Measurements from ENCODE around the gene DARS1. TPM values are rescaled to one million over a fixed set of nuclear protein-coding genes. Genes with fewer than 3 reads are reported as not detected.

DARS1 gene
- total and polyA plus RNA-seq, 3 donors from 2014 or later = 32.3 to 45.7 (median 39.5) TPM

DNA sequence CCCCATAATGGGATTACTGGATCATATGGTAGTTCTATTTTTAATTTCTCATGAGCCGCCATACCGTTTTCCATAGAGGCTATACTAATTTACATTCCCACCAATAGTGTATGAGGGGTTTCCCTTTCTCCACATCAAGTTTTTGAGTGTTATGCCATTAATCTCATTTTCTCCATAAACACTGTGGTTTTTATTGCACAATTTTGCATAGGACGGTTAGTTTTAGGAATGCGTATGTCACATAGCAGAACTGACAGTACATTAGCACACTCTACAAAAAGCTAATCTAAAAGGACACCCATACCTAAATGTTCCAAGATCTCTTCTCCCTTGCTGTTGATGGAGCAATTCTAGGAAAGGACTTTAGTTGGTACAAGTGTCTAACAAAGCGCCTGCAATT lies 32.5 kb downstream of the DARS1 start:
- H3K27ac ChIP-seq = no peak overlapping the region
- no peak for DNase-seq
- no peak overlapping the region for H3K4me3 ChIP-seq
- intact Hi-C loops (cut with DNase I; ENCODE audit: low total_unique reads) = no loop called here
- no peaks in the 10 kb centered on the region for H3K27me3 ChIP-seq
- H3K4me1 ChIP-seq = peaks cover 4% of the 10 kb centered on the region
- no peaks in the 10 kb centered on the region for H3K36me3 ChIP-seq (ENCODE audit: low read depth, missing control alignments)
- WGBS, 2 donors = 95 to 96% methylated on average over 5 of the region's 5 CpGs
- H3K9me3 ChIP-seq = no peaks in the 10 kb centered on the region
- no peak for TF ChIP-seq POLR2A (IDR thresholded peaks at IDR 0.05)
- TF ChIP-seq, protein P1, sequence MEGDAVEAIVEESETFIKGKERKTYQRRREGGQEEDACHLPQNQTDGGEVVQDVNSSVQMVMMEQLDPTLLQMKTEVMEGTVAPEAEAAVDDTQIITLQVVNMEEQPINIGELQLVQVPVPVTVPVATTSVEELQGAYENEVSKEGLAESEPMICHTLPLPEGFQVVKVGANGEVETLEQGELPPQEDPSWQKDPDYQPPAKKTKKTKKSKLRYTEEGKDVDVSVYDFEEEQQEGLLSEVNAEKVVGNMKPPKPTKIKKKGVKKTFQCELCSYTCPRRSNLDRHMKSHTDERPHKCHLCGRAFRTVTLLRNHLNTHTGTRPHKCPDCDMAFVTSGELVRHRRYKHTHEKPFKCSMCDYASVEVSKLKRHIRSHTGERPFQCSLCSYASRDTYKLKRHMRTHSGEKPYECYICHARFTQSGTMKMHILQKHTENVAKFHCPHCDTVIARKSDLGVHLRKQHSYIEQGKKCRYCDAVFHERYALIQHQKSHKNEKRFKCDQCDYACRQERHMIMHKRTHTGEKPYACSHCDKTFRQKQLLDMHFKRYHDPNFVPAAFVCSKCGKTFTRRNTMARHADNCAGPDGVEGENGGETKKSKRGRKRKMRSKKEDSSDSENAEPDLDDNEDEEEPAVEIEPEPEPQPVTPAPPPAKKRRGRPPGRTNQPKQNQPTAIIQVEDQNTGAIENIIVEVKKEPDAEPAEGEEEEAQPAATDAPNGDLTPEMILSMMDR (IDR thresholded peaks at IDR 0.05) = no peak

DNA sequence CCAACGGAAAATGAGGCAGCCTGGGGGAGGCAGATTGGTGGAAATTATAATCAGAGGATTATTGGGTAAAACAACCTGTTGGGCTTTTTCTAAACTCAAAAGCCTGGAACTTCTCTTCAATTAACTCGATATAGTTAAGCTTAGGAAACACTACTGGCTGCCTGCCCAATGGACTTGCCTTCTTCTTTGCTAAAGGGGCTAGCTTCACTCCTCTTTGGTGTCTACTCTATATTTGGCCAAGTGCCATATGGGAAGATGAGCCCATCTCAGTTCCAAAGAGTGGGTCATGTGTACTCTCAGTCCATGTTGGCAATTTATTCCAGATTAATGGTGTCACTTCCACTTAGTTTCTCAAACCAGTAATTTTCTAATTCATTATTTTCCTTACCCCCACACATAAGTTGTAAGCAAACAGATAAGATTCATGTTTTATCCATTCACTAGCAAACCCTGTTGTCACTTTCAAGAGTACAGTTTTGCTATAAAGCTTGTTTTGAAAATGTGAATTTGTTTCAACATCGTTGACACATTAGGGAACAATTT lies 34.3 kb downstream of the DARS1 start:
- Histone ChIP-seq H3K27me3 (no peaks in the 10 kb centered on the region), H3K4me1 (peaks cover 4% of the 10 kb centered on the region), H3K4me3 (no peak overlapping the region), H3K9me3 (no peaks in the 10 kb centered on the region), H3K27ac (no peak overlapping the region), H3K36me3 (ENCODE audit: low read depth, missing control alignments) (no peaks in the 10 kb centered on the region)
- TF ChIP-seq POLR2A (IDR thresholded peaks at IDR 0.05) = no peak
- TF ChIP-seq, protein P1 (IDR thresholded peaks at IDR 0.05) = no peak
- intact Hi-C loops (cut with DNase I; ENCODE audit: low total_unique reads) = no loop called here
- DNase-seq = no peak
- WGBS, 2 donors = 79 to 82% methylated on average over 3 of the region's 3 CpGs

DNA sequence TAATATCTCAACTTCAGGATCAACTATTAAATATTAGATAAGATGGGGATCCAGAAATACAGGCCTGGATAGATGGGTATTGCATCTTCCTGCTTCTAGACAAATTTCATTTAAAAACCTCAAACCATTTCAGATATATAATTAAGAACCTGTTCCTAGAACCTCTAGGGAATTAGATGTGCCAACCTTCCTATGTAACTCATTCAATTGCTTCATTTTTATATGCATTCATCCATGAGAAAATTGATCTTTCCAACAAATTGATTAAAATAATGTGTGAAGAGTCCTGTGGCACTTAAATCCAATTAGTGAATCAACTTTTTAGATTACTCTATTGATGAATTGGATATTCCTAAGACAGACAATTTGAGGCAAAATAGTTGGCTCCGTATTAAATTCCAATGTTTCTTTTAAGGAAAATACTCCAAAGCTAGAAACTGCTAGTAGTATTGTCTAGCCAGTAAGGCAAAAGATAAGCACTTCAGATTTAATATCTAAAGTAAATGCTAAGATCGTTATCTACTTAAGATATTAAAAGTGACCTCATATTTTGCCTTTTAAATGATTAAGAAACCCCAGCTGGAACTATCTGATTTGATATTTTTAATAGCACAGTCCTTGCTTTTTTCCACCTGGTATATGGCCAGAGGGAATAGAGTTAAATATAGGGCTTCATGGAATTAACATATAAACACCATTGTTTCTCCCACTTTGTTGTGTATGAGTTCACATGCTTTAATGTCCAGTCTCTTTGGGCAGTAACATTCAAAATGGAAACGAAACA lies 35.8 kb downstream of the DARS1 start:
- Histone ChIP-seq H3K27ac (no peak overlapping the region), H3K9me3 (no peaks in the 10 kb centered on the region), H3K27me3 (no peaks in the 10 kb centered on the region), H3K4me1 (peaks cover 4% of the 10 kb centered on the region), H3K4me3 (no peak overlapping the region), H3K36me3 (ENCODE audit: low read depth, missing control alignments) (no peaks in the 10 kb centered on the region)
- TF ChIP-seq, protein P1 (IDR thresholded peaks at IDR 0.05) = no peak
- TF ChIP-seq POLR2A (IDR thresholded peaks at IDR 0.05) = no peak
- intact Hi-C loops (cut with DNase I; ENCODE audit: low total_unique reads) = no loop called here
- DNase-seq = no peak
- WGBS, 2 donors = 81 to 88% methylated on average over 3 of the region's 3 CpGs

DNA sequence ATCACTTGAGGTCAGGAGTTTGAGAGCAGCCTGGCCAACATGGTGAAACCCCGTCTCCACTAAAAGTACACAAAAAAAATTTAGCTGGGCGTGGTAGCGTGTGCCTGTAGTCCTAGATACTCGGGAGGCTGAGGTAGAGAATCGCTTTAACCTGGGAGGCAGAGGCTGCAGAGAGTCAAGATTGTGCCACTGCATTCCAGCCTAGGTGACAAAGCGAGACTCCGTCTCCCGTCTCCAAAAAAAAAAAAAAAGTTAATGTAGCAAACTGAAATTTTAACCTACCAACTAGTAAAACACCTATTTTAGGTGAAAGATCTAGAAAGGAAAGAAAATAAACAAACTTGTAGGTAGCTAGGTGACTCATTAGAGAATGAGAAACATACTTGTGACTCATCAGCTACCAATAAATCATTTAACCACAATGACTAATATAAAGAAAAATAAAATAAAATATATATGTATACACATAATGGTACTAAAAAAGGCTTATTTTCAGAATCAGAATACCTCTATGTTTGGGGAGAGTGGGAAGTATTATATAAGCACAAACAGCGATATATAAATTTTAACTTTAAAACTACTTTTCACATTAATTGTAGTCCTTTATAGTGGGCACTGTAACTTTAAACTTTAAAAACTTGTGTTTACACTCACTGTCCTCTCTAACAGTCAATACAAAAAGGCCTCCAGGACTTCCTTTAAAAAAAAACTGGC lies 36.6 kb downstream of the DARS1 start:
- Histone ChIP-seq H3K27ac (no peak overlapping the region), H3K36me3 (ENCODE audit: low read depth, missing control alignments) (no peaks in the 10 kb centered on the region), H3K9me3 (no peaks in the 10 kb centered on the region), H3K4me3 (no peak overlapping the region), H3K4me1 (peaks cover 4% of the 10 kb centered on the region), H3K27me3 (no peaks in the 10 kb centered on the region)
- WGBS, 2 donors = 87 to 92% methylated on average over 9 of the region's 9 CpGs
- intact Hi-C loops (cut with DNase I; ENCODE audit: low total_unique reads) = no loop called here
- TF ChIP-seq POLR2A (IDR thresholded peaks at IDR 0.05) = no peak
- TF ChIP-seq, protein P1 (IDR thresholded peaks at IDR 0.05) = no peak
- DNase-seq = no peak
